Measurements from ENCODE around the gene GULP1. TPM values are rescaled to one million over a fixed set of nuclear protein-coding genes. Genes with fewer than 3 reads are reported as not detected.

The GULP1 gene
- total and polyA plus RNA-seq, 7 donors: 3.5 to 56.1 (median 50.9) TPM

GRCh38 chr2:188526701-188527100 lies 235.0 kb downstream of the GULP1 start:
- DNase-seq: no peak
- TF ChIP-seq EP300 (IDR thresholded peaks at IDR 0.05) (no peak), POLR2AphosphoS5 (IDR thresholded peaks at IDR 0.05) (no peak), POLR2A (IDR thresholded peaks at IDR 0.05) (no peak), CTCF (IDR thresholded peaks at IDR 0.05) (no peak)
- Histone ChIP-seq H3K36me3 (no peaks in the 10 kb centered on the region), H3K4me3 (peak overlapping the region in 1 of 4 donors; percentile 33), H3K9me3 (no peaks in the 10 kb centered on the region), H3K27me3 (no peaks in the 10 kb centered on the region), H3K4me1 (peaks cover 0 to 53% (median 31%) of the 10 kb centered on the region in 4 donors), H3K27ac (peak overlapping the region in 3 of 4 donors; percentile 51 to 73 (median 69))
- intact Hi-C loops (cut with DNase I): loop anchor here (2.0 to 10.0 kb wide), 2 partner anchors 458 to 568 kb away; no protein-coding TSS in a partner anchor

- H3K9me3 ChIP-seq: no peaks in the 10 kb centered on the region
- peaks cover 0 to 53% (median 31%) of the 10 kb centered on the region in 4 donors for H3K4me1 ChIP-seq
- intact Hi-C loops (cut with DNase I): loop anchor here (2.0 to 10.0 kb wide), 2 partner anchors 458 to 568 kb away; no protein-coding TSS in a partner anchor
- 76 to 82% methylated on average over 1 of the region's 1 CpG for WGBS, 2 donors
- H3K27me3 ChIP-seq: no peaks in the 10 kb centered on the region
- H3K36me3 ChIP-seq: no peaks in the 10 kb centered on the region
- H3K27ac ChIP-seq: peak overlapping the region in 3 of 4 donors; percentile 51 to 73 (median 69)
- TF ChIP-seq EP300 (IDR thresholded peaks at IDR 0.05) (no peak), CTCF (IDR thresholded peaks at IDR 0.05) (no peak), POLR2AphosphoS5 (IDR thresholded peaks at IDR 0.05) (no peak), POLR2A (IDR thresholded peaks at IDR 0.05) (no peak)
- H3K4me3 ChIP-seq: peak overlapping the region in 3 of 4 donors; percentile 3 to 33 (median 26)
- no peak for DNase-seq
Measured at GRCh38 chr2:188527141-188527540, 235.5 kb downstream of the GULP1 start.

GRCh38 chr2:188527581-188527993 lies 235.9 kb downstream of the GULP1 start:
- H3K9me3 ChIP-seq: no peaks in the 10 kb centered on the region
- H3K4me3 ChIP-seq: peak overlapping the region in 3 of 4 donors; percentile 3 to 33 (median 26)
- peak overlapping the region in 3 of 4 donors; percentile 51 to 73 (median 69) for H3K27ac ChIP-seq
- intact Hi-C loops (cut with DNase I): loop anchor here (2.0 to 10.0 kb wide), 2 partner anchors 457 to 567 kb away; no protein-coding TSS in a partner anchor
- no peaks in the 10 kb centered on the region for H3K27me3 ChIP-seq
- H3K36me3 ChIP-seq: no peaks in the 10 kb centered on the region
- no peak for DNase-seq
- WGBS, 2 donors: 74 to 89% methylated on average over 5 of the region's 5 CpGs
- TF ChIP-seq POLR2AphosphoS5 (IDR thresholded peaks at IDR 0.05) (no peak), POLR2A (IDR thresholded peaks at IDR 0.05) (no peak), CTCF (IDR thresholded peaks at IDR 0.05) (no peak), EP300 (IDR thresholded peaks at IDR 0.05) (no peak)
- H3K4me1 ChIP-seq: peaks cover 0 to 53% (median 31%) of the 10 kb centered on the region in 4 donors

- intact Hi-C loops (cut with DNase I): loop anchor here (5.0 to 10.0 kb wide), 3 partner anchors 135 to 565 kb away; no protein-coding TSS in a partner anchor
Measured at GRCh38 chr2:188529710-188530109, 238.0 kb downstream of the GULP1 start.

More at GRCh38 chr2:188529710-188530109, 238.0 kb downstream of the GULP1 start:
- WGBS, 2 donors: 86 to 89% methylated on average over 1 of the region's 1 CpG
- Histone ChIP-seq H3K9me3 (no peaks in the 10 kb centered on the region), H3K4me3 (no peak overlapping the region), H3K27me3 (no peaks in the 10 kb centered on the region), H3K27ac (no peak overlapping the region), H3K4me1 (peaks cover 0 to 39% (median 23%) of the 10 kb centered on the region in 4 donors), H3K36me3 (no peaks in the 10 kb centered on the region)
- no peak for TF ChIP-seq EP300 (IDR thresholded peaks at IDR 0.05)
- no peak for TF ChIP-seq POLR2A (IDR thresholded peaks at IDR 0.05)
- no peak for TF ChIP-seq CTCF (IDR thresholded peaks at IDR 0.05)
- no peak for TF ChIP-seq POLR2AphosphoS5 (IDR thresholded peaks at IDR 0.05)
- no peak for DNase-seq
